GM18520 (cell line): ENCODE measurements around the gene PERP.
"Not testable (repeated sequence)": the region's sequence is repeated elsewhere in the genome, so short reads cannot be mapped to it uniquely, and the experiment has no call there.

Experiments
- ATAC-seq: cut with Tn5 transposase; IDR thresholded peaks from one replicate; pipeline ENCODE4 v1.9.1; 2021; ENCODE audit not compliant: unreplicated experiment

The PERP gene

GRCh38 chr6:138105880-138106664, 1.1 kb downstream of the PERP start:
- ATAC-seq, result no peak

- ATAC-seq, result no peak
Measured at GRCh38 chr6:138105446-138105845, 1.8 kb downstream of the PERP start.

GRCh38 chr6:138104618-138105213, 2.5 kb downstream of the PERP start:
- ATAC-seq, result no peak

- no peak for ATAC-seq
Measured at GRCh38 chr6:138103871-138104270, 3.3 kb downstream of the PERP start.

GRCh38 chr6:138101946-138102731, 5.1 kb downstream of the PERP start:
- no peak for ATAC-seq

- ATAC-seq, result no peak
Measured at GRCh38 chr6:138099832-138100231, 7.4 kb downstream of the PERP start.

- no peak for ATAC-seq
Measured at GRCh38 chr6:138098306-138098705, 8.9 kb downstream of the PERP start.

GRCh38 chr6:138094260-138094659, 13.0 kb downstream of the PERP start:
- ATAC-seq, result no peak

GRCh38 chr6:138093632-138094031, 13.6 kb downstream of the PERP start:
- no peak for ATAC-seq

- no peak for ATAC-seq
Measured at GRCh38 chr6:138092686-138093085, 14.5 kb downstream of the PERP start.

GRCh38 chr6:138089325-138089724, 17.9 kb downstream of the PERP start:
- ATAC-seq, result no peak

- ATAC-seq, result no peak
Measured at GRCh38 chr6:138088326-138088762, 18.9 kb downstream of the PERP start.

- no peak for ATAC-seq
Measured at GRCh38 chr6:138087593-138088325, 19.5 kb downstream of the PERP start.

GRCh38 chr6:138086573-138087196, 20.5 kb downstream of the PERP start:
- ATAC-seq, result no peak

- no peak for ATAC-seq
Measured at GRCh38 chr6:138085839-138086222, 21.4 kb downstream of the PERP start.

GRCh38 chr6:138084904-138085838, 22.0 kb downstream of the PERP start:
- no peak for ATAC-seq

- ATAC-seq, result no peak
Measured at GRCh38 chr6:138082232-138082631, 25.0 kb downstream of the PERP start.

- not testable (repeated sequence) for ATAC-seq
Measured at GRCh38 chr6:138079556-138079955, 27.7 kb downstream of the PERP start.

GRCh38 chr6:138078491-138078890, 28.7 kb downstream of the PERP start:
- ATAC-seq, result no peak

GRCh38 chr6:138073264-138073663, 34.0 kb downstream of the PERP start:
- ATAC-seq, result no peak
